Fibroblast of skin of back (primary cell): ENCODE results near the gene EVL.
"Not testable (repeated sequence)": the region's sequence is repeated elsewhere in the genome, so short reads cannot be mapped to it uniquely, and the experiment has no call there.

Experiments
- DNase-seq: peaks from one replicate; pipeline ENCODE4 v3.0.0-alpha.2; 2013

EVL gene

DNA sequence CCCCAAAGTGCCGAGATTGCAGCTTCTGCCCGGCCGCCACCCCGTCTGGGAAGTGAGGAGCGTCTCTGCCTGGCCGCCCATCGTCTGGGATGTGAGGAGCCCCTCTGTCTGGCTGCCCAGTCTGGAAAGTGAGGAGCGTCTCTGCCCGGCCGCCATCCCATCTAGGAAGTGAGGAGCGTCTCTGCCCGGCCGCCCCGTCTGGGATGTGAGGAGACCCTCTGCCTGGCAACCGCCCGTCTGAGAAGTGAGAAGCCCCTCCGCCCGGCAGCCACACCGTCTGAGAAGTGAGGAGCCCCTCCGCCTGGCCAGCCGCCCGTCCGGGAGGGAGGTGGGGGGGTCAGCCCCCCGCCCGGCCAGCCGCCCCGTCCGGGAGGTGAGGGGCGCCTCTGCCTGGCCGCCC is 115.4 kb downstream of the EVL start:
- not testable (repeated sequence) for DNase-seq

DNA sequence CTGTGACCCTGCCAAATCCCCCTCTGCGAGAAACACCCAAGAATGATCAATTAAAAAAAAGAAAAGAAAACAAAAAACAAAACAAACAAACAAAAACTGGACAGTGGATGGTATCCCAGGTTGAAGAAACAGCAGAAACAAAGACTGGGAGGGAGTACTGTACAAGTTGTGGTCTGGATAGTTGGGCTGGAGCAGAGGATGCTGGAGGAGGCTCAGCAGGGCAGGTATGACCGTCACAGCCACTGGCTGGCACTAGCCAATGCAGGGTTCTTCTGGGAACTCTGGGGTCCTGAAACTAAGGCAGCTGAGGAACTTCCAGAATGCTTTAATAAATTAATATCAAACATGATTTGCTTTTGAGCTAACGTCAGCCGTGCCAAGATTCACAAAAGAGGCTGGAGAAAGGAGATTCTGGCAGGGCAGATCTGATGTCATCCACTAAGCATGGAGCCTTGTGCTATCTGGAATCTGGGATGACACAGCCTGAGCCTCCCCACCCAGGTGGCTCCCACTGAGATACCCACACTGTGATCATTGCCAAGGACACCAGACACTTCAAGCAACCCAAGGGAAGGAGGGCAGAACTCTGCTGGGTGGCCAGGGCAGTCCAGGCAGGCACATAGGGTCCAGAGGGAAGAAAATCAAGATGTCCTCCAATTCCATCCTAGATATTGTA is 116.8 kb downstream of the EVL start:
- DNase-seq = peak; percentile 67

- no peak for DNase-seq
Observed at GRCh38 chr14:100187247-100187833, 122.1 kb downstream of the EVL start.

GRCh38 chr14:100188392-100189030 is 123.3 kb downstream of the EVL start:
- DNase-seq = no peak

DNA sequence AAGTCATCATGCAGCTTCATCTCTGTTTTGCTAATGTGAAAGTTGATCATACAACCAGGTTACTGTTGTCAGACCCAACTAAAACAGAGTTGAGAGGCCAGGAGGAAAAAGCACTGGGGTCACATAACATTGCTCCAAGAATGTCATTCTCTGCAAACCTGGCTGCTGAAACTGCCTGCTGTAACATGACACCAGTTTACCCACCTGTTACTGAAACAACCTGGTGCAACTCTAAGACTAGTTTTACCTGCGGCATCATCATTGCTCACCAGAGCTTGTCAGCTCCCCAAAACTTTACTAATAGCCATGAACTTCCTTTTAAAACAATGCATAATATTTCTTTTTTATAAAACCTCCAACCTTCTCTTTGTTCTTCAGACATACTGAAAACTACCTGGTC is 124.9 kb downstream of the EVL start:
- no peak for DNase-seq

- no peak for DNase-seq
Observed at GRCh38 chr14:100191584-100192249, 126.5 kb downstream of the EVL start.

DNA sequence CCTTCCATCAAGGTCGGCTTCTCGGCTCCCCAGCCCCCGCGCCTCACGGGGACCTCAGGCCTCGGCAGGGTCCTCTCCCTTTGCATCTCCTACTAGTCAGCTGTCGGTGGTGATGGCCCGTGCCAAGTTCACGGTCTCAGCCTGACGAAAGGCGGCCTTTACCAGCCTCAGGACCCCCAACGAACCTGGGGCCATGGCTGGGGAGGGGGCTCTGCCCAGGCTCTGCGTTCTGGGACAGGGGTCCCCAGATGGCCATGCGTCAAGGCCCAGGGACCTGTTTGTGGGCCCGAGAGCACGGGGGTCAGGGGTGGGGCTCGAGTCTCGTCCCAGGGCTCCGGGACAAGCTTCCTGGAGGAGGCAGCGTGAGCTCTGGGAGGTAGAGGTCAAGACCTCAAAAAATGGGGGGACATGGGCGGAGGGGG is 127.0 kb downstream of the EVL start:
- DNase-seq = no peak

GRCh38 chr14:100192672-100193416 is 127.6 kb downstream of the EVL start:
- peak; percentile 97 for DNase-seq
